Endothelial cell of umbilical vein (primary cell): ENCODE measurements around the gene IL12A. TPM values are rescaled to one million over a fixed set of nuclear protein-coding genes. Genes with fewer than 3 reads are reported as not detected.

Experiments used
- BruUV-seq: library from RNA; stranded (reverse); fragments of 400-500 nt; replicated peaks from 2 replicates; lab custom pipeline; 2021; lab: Mats Ljungman, UMichigan
- CTCF ChIA-PET: fragments of 300-600, 350-600 bp; sonication (Branson Sonifier 250); formaldehyde crosslinking; loops from one replicate; lab custom pipeline; 2021; ENCODE audit warnings: antibody characterized with exemption, inconsistent platforms; lab: Charles Lee
- POLR2A ChIA-PET: fragments of 300-600, 350-600 bp; sonication (Branson Sonifier 250); formaldehyde crosslinking; loops from one replicate; lab custom pipeline; 2021; ENCODE audit warnings: antibody characterized with exemption, inconsistent platforms; lab: Charles Lee
- DNase-seq: peaks from one replicate; pipeline ENCODE4 v3.0.0-alpha.2; 2011; ENCODE audit warnings: low read depth, low spot score
- FAIRE-seq: peaks from 2 replicates; lab custom pipeline; 2011; peaks lifted over from hg19 to GRCh38; lab: Jason Lieb, UNC
- H2AFZ ChIP-seq: 2 replicates; pipeline ENCODE4 v1.6.0; 2012; ENCODE audit warnings: low read depth, low read length, control low read depth, inconsistent platforms
- H3K27ac ChIP-seq: 2 replicates; pipeline ENCODE4 v1.5.1; 2011; ENCODE audit warnings: low read depth, mild to moderate bottlenecking, control low read depth, low read length, moderate library complexity; ENCODE audit not compliant: insufficient read depth
- H3K27me3 ChIP-seq, 2 experiments: 2 replicates each; pipeline versions ENCODE4 v1.6.0 to v1.6.1; 2011; ENCODE audit warnings: low read length in 2 of 2, mixed read lengths in 1 of 2; ENCODE audit not compliant: control insufficient read depth in 2 of 2, insufficient read depth in 2 of 2
- H3K36me3 ChIP-seq, 2 experiments: 2 replicates in 1 of 2; 3 replicates in 1 of 2; pipeline ENCODE4 v1.5.1; 2011; ENCODE audit warnings: low read length in 2 of 2, mild to moderate bottlenecking in 1 of 2, moderate library complexity in 1 of 2; ENCODE audit not compliant: control insufficient read depth in 2 of 2, insufficient read depth in 2 of 2; ENCODE audit errors: extremely low read depth in 1 of 2
- H3K4me1 ChIP-seq: 3 replicates; pipeline ENCODE4 v1.5.1; 2011; ENCODE audit warnings: mild to moderate bottlenecking, low read length; ENCODE audit not compliant: control insufficient read depth, insufficient read depth; ENCODE audit errors: extremely low read depth
- H3K4me2 ChIP-seq: 2 replicates; pipeline ENCODE4 v1.6.1; 2011; ENCODE audit warnings: low read length, control low read depth, mixed read lengths; ENCODE audit not compliant: insufficient read depth
- H3K4me3 ChIP-seq, 3 experiments: fragments of 200-600 bp in 1 of 3; sonication (generic), shearing (Covaris generic) in 1 of 3; replicated peaks in 1 of 3; 2 replicates each; pipeline ENCODE4 v1.5.1; 2011 to 2016; ENCODE audit warnings: control low read depth in 3 of 3, low read length in 3 of 3, mild to moderate bottlenecking in 2 of 3, inconsistent platforms in 1 of 3, low read depth in 1 of 3, moderate library complexity in 1 of 3; ENCODE audit not compliant: insufficient read depth in 1 of 3
- H3K79me2 ChIP-seq: 2 replicates; pipeline ENCODE4 v1.6.0; 2012; ENCODE audit warnings: low read length, inconsistent platforms; ENCODE audit not compliant: control insufficient read depth, insufficient read depth
- H3K9ac ChIP-seq: replicated peaks from 2 replicates; pipeline ENCODE3; 2011; ENCODE audit warnings: low read length, control low read depth; ENCODE audit not compliant: insufficient read depth; ENCODE audit errors: extremely low read depth
- H3K9me1 ChIP-seq: replicated peaks from 3 replicates; pipeline ENCODE4 v1.6.0; 2011; ENCODE audit warnings: mild to moderate bottlenecking, low read length; ENCODE audit not compliant: control insufficient read depth, insufficient read depth; ENCODE audit errors: extremely low read depth
- H3K9me3 ChIP-seq: replicated peaks from 2 replicates; pipeline ENCODE4 v1.5.1; 2012; ENCODE audit warnings: low read length, inconsistent platforms; ENCODE audit not compliant: control insufficient read depth, insufficient read depth
- H4K20me1 ChIP-seq: replicated peaks from 2 replicates; pipeline ENCODE3; 2011; ENCODE audit warnings: mild to moderate bottlenecking, low read length; ENCODE audit not compliant: control insufficient read depth, insufficient read depth; ENCODE audit errors: extremely low read depth
- CTCF ChIP-seq, 2 donors: IDR thresholded peaks; 1 replicate in 1 of 2; 2 replicates in 1 of 2; pipeline ENCODE4 v1.5.1; 2011; ENCODE audit warnings: low read length in 2 of 2, mild to moderate bottlenecking in 2 of 2, moderate library complexity in 2 of 2, control low read depth in 1 of 2, inconsistent platforms in 1 of 2, low read depth in 1 of 2; ENCODE audit not compliant: insufficient read depth in 1 of 2; ENCODE audit errors: extremely low read depth in 1 of 2
- EZH2 ChIP-seq: IDR thresholded peaks from 2 replicates; pipeline ENCODE4 v1.6.1; 2012; ENCODE audit warnings: borderline replicate concordance, low read depth, mild to moderate bottlenecking, moderate library complexity, low read length, inconsistent platforms; ENCODE audit not compliant: severe bottlenecking
- FOS ChIP-seq: IDR thresholded peaks from 2 replicates; pipeline ENCODE4 v1.6.1; 2011; ENCODE audit warnings: mild to moderate bottlenecking, low read length, moderate library complexity, borderline replicate concordance; ENCODE audit not compliant: insufficient read depth
- GATA2 ChIP-seq: IDR thresholded peaks from 2 replicates; pipeline ENCODE4 v1.7.0; 2011; ENCODE audit warnings: low read depth, mild to moderate bottlenecking, moderate library complexity, mixed read lengths, low read length; ENCODE audit not compliant: insufficient read length, insufficient read depth
- JUN ChIP-seq: IDR thresholded peaks from 2 replicates; pipeline ENCODE4 v1.6.1; 2011; ENCODE audit warnings: borderline replicate concordance, low read depth; ENCODE audit not compliant: insufficient read length, insufficient read depth
- MAX ChIP-seq: IDR thresholded peaks from 2 replicates; pipeline ENCODE4 v1.6.1; 2011; ENCODE audit not compliant: insufficient read depth, insufficient read length
- MYC ChIP-seq: IDR thresholded peaks from one replicate; pipeline ENCODE4 v1.6.1; 2011; ENCODE audit warnings: mild to moderate bottlenecking, low read depth, low read length
- POLR2A ChIP-seq: IDR thresholded peaks from 2 replicates; pipeline ENCODE4 v1.6.1; 2012; ENCODE audit warnings: low read depth, mild to moderate bottlenecking, control low read depth, low read length
- POLR2AphosphoS5 ChIP-seq: IDR thresholded peaks from 2 replicates; pipeline ENCODE4 v1.6.1; 2012; ENCODE audit warnings: low read depth, mild to moderate bottlenecking, control low read depth, low read length, moderate library complexity; ENCODE audit not compliant: insufficient read depth
- dilution Hi-C: fragments of 300-500 bp; cut with MboI; formaldehyde crosslinking; loops from one replicate; pipeline ENCODE4 v1.15.0; 2019; ENCODE audit warnings: low sequenced_read_pairs; ENCODE audit not compliant: extremely low pct_ligation_motif_present
- intact Hi-C: fragments of 100-400 bp; cut with micrococcal nuclease; formaldehyde crosslinking; loops from one replicate; pipeline ENCODE4 v1.10.0; 2022
- polyA plus RNA-seq, 4 experiments: library from polyadenylated mRNA; depleted of rRNA in 3 of 4; stranded (reverse) in 3 of 4; unstranded in 1 of 4; fragments of >200 nt; gene quantifications; 2 replicates each; pipeline versions ENCODE4 v1.2.1 to v1.2.3, GENCODE V29; 2011 to 2012; ENCODE audit warnings: missing spikeins in 1 of 4
- total RNA-seq: library from RNA; stranded (reverse); gene quantifications from 2 replicates; pipeline ENCODE4 v1.2.3, GENCODE V29; 2021

IL12A gene
- total and polyA plus RNA-seq, 2 donors (not counting 3 experiments of a cell fraction or from before 2014, with no cell fraction given), result 1.6 to 1.7 TPM

- no peak overlapping the region for H3K27ac ChIP-seq
- no peak overlapping the region for H3K4me3 ChIP-seq
- no peaks in the 10 kb centered on the region for H3K9me1 ChIP-seq
- H3K9ac ChIP-seq, result no peak overlapping the region
- no peak for TF ChIP-seq FOS
- no peak for TF ChIP-seq POLR2A
- TF ChIP-seq CTCF (IDR thresholded peaks at IDR 0.05; ENCODE audit: extremely low read depth in 1 of 2, insufficient read depth in 1 of 2, low read depth in 1 of 2, low read length in 2 of 2), result no peak
- no peak for TF ChIP-seq JUN
- TF ChIP-seq EZH2, result no peak
- TF ChIP-seq MAX, result no peak
- no peak for TF ChIP-seq GATA2
- no peak for TF ChIP-seq POLR2AphosphoS5
- TF ChIP-seq MYC, result no peak
- FAIRE-seq (no peak), DNase-seq (no peak)
- no peaks in the 10 kb centered on the region for H3K79me2 ChIP-seq
- no TSS peak for BruUV-seq
- H3K36me3 ChIP-seq, result no peaks in the 10 kb centered on the region
- H3K9me3 ChIP-seq, result no peaks in the 10 kb centered on the region
- no peaks in the 10 kb centered on the region for H4K20me1 ChIP-seq
- CTCF ChIA-PET, result interaction anchor here (2.6 kb wide), 1 partner anchor 10 kb away, joined by 13 read pairs; the partner anchor contains the start of gene IL12A
- H3K27me3 ChIP-seq, result peaks cover 0 to 2% of the 10 kb centered on the region in 2 experiments
- no peak overlapping the region for H2AFZ ChIP-seq
- H3K4me2 ChIP-seq, result no peak overlapping the region
- POLR2A ChIA-PET, result no interaction called here
- no peaks in the 10 kb centered on the region for H3K4me1 ChIP-seq
- intact Hi-C loops (no loop called here), dilution Hi-C loops (no loop called here)
Measured at GRCh38 chr3:159978353-159978752, 10.3 kb upstream of the IL12A start.
